AG08396 (cell line): Measurements from ENCODE around the gene TSPO2.
"Not testable (repeated sequence)": the region's sequence is repeated elsewhere in the genome, so short reads cannot be mapped to it uniquely, and the experiment has no call there.

Experiments used
- DNase-seq: peaks from one replicate; pipeline ENCODE4 v3.0.0; 2012; ENCODE audit warnings: low spot score, mixed read lengths

Gene TSPO2

GRCh38 chr6:41042226-41043055, at the start of gene TSPO2:
TSPO2 (plus strand) TSS chr6:41042467; CDS start chr6:41042986, 519 bp downstream.
- no peak for DNase-seq

- DNase-seq = no peak
Observed at GRCh38 chr6:40992746-40993145, 49.5 kb upstream of the TSPO2 start.

GRCh38 chr6:40996591-40997233, 45.6 kb upstream of the TSPO2 start:
- peak; percentile 10 for DNase-seq

- peak; percentile 29 for DNase-seq
Observed at GRCh38 chr6:40997234-40997957, 44.9 kb upstream of the TSPO2 start.

GRCh38 chr6:40998661-40999060, 43.6 kb upstream of the TSPO2 start:
- no peak for DNase-seq

- peak; percentile 51 for DNase-seq
Observed at GRCh38 chr6:40999569-40999968, 42.7 kb upstream of the TSPO2 start.

- no peak for DNase-seq
Observed at GRCh38 chr6:41000248-41000647, 42.0 kb upstream of the TSPO2 start.

GRCh38 chr6:41002168-41002567, 40.1 kb upstream of the TSPO2 start:
- DNase-seq = no peak

- DNase-seq = not testable (repeated sequence)
Observed at GRCh38 chr6:41006217-41006616, 36.0 kb upstream of the TSPO2 start.

- not testable (repeated sequence) for DNase-seq
Observed at GRCh38 chr6:41006980-41007379, 35.3 kb upstream of the TSPO2 start.

GRCh38 chr6:41008011-41008410, 34.3 kb upstream of the TSPO2 start:
- no peak for DNase-seq

- no peak for DNase-seq
Observed at GRCh38 chr6:41009669-41010068, 32.6 kb upstream of the TSPO2 start.

GRCh38 chr6:41011673-41012072, 30.6 kb upstream of the TSPO2 start:
- no peak for DNase-seq

- no peak for DNase-seq
Observed at GRCh38 chr6:41013466-41014153, 28.7 kb upstream of the TSPO2 start.

- DNase-seq = no peak
Observed at GRCh38 chr6:41014780-41015179, 27.5 kb upstream of the TSPO2 start.

GRCh38 chr6:41015860-41016259, 26.4 kb upstream of the TSPO2 start:
- not testable (repeated sequence) for DNase-seq

- DNase-seq = no peak
Observed at GRCh38 chr6:41017663-41018062, 24.6 kb upstream of the TSPO2 start.

- no peak for DNase-seq
Observed at GRCh38 chr6:41021832-41022231, 20.4 kb upstream of the TSPO2 start.

- no peak for DNase-seq
Observed at GRCh38 chr6:41022294-41022693, 20.0 kb upstream of the TSPO2 start.

GRCh38 chr6:41023114-41023513, 19.2 kb upstream of the TSPO2 start:
- no peak for DNase-seq

- no peak for DNase-seq
Observed at GRCh38 chr6:41025966-41026530, 16.2 kb upstream of the TSPO2 start.

GRCh38 chr6:41027241-41027640, 15.0 kb upstream of the TSPO2 start:
- no peak for DNase-seq
